SK-N-MC (cell line): ENCODE data around the gene TMEM255A.

Source experiments
- FOXP2 ChIP-seq: optimal IDR thresholded peaks from 2 replicates; pipeline ENCODE3; 2011; ENCODE audit warnings: mild to moderate bottlenecking, moderate library complexity; ENCODE audit not compliant: insufficient read depth; ENCODE audit errors: extremely low read length, control extremely low read depth
- POLR2AphosphoS5 ChIP-seq: IDR thresholded peaks from 2 replicates; pipeline ENCODE4 v1.6.1; 2012; ENCODE audit warnings: mild to moderate bottlenecking, low read depth, low read length, borderline replicate concordance

DNA sequence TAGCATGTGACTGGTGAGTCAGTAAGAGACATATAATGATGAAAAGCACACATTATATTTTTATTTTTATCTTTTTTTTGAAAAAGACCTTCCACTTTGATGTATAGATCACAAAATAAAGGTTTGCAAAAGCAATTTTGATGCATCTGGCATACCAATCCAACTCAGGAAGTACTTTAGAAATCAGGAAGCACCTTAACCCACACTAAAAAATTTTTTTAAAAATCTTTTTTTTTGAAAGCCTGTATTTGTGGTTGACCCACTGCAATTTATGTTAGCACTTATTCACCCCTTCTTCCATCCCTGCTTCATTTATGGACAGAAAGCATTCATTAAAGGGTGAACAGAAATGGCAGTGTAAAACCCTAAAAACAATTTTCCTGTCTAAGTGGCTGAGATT, 16.6 kb downstream of the TMEM255A start:
- TF ChIP-seq FOXP2, result no peak
- no peak for TF ChIP-seq POLR2AphosphoS5
